DOHH2 (cell line): Measurements from ENCODE around the gene RBMS3.

ENCODE experiments used
- CTCF ChIP-seq: fragments of 200-600 bp; sonication (generic); IDR thresholded peaks from one replicate; pipeline ENCODE4 v1.5.1; 2014; ENCODE audit warnings: antibody characterized with exemption, mild to moderate bottlenecking, low read depth, low read length; ENCODE audit not compliant: poor library complexity, severe bottlenecking
- EZH2phosphoT487 ChIP-seq: fragments of 200-600 bp; sonication (generic); IDR thresholded peaks from 2 replicates; pipeline ENCODE4 v1.6.1; 2017; ENCODE audit warnings: borderline replicate concordance, mild to moderate bottlenecking, antibody characterized with exemption, low read length, moderate library complexity, mixed read lengths

GRCh38 chr3:29644261-29644660 lies 363.4 kb downstream of the RBMS3 start:
- TF ChIP-seq CTCF (no peak), EZH2phosphoT487 (no peak)
